ENCODE measurements around the gene GABBR1.

The GABBR1 gene

DNA sequence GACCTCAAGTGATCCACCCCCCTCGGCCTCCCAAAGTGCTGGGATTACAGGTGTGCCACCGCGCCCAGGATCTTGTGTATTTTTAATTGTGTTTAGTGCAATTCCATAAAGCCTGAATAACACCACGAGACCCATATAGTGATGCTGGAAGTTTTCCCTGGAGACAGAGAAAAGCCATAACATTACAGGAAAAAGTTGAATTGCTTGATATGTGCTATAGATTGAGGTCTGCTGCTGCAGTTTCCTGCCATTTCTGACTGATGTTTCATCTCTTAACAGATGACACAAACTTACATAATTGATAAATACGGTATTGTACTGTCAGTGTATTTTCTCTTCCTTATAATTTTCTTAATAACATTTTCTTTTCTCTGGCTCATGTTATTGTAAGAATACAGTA is 66.1 kb downstream of the GABBR1 start:
- DNase-seq (ENCODE audit: low spot score): no peak

GRCh38 chr6:29564875-29565274 is 68.1 kb downstream of the GABBR1 start:
- no peak for DNase-seq (ENCODE audit: low spot score)

- no peak for DNase-seq (ENCODE audit: low spot score)
Observed at GRCh38 chr6:29563435-29563965, 69.5 kb downstream of the GABBR1 start.

GRCh38 chr6:29561606-29562181 is 71.3 kb downstream of the GABBR1 start:
- no peak for DNase-seq (ENCODE audit: low spot score)

- no peak for DNase-seq (ENCODE audit: low spot score)
Observed at GRCh38 chr6:29561091-29561490, 71.9 kb downstream of the GABBR1 start.

DNA sequence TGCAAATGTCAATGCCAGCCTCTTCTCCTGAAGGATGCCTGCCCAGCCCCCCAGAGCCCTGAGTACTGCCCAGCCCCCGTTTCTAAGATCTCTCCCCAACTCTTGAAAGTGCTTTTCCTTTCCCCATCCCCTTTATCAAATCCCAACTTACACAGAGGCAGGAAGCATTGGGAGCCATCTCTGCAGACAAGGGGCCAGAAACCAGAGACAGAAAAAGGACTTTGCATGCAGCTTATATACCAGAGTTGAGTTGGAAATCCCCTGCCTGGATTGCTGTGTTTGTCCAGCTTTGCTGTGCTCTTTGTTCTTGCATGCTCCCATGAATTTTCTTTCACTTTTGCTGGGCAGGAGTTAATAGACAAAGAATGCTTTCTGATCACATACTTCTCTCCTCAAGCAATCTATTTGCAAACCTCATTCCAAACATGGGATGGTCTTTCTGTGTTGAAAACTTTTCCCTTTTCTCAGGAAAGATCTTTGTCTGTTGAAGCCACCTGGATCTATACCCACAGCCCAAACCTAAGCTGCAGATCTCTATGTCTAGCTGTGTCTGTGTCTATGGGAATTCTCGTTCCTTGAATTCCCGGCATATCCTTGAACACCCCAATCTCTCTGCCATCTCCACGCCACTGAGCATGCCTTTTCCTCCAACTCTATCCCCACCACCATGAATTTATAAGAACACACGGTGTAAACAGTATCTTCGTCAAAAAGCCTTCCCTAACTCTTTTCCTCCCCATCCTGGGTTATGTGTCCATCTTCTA is 73.3 kb downstream of the GABBR1 start, which contains the start of gene UBD:
Gene UBD, minus strand, starts transcription at position 209 of the 764 bp plus-strand sequence. Its CDS starts 31 bp downstream, at position 178.
- no peak for DNase-seq (ENCODE audit: low spot score)

DNA sequence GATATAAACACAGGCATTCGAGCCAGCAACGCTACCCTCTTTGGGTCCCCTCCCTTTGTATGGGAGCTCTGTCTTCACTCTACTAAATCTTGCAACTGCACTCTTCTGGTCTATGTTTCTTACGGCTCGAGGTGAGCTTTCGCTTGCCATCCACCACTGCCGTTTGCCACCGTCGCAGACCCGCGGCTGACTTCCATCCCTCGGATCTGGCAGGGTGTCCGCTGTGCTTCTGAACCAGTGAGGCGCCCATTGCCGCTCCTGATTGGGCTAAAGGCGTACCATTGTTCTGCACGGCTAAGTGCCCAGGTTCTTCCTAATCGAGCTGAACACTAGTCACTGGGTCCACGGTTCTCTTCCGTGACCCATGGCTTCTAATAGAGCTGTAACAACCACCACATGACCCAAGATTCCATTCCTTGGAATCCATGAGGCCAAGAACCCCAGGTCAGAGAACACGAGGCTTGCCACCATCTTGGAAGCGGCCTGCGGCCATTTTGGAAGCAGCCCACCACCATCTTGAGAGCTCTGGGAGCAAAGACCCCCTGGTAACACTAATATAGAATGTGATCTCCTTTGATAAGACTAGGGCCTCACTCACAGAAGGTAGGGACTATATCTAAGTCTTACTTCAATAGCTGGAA is 74.4 kb downstream of the GABBR1 start:
- DNase-seq (ENCODE audit: low spot score): no peak

DNA sequence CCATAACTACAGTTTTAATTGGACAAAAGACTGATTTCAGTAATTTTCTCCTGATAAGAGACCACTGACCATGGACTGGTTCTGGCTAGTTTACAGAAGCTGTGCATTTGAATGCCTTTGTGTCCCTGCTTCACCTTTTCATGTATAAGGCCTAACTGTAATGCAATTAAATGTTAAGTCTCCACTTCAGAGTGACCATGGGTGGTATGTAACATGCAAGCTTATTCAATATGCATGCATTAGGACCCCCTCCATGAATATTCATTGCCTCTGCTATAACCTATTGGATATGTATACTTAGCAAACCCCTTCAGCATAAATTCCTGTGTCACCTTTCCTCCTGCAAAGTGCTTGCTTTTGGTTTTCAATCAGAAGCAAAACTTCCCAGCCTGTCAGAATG is 75.7 kb downstream of the GABBR1 start:
- no peak for DNase-seq (ENCODE audit: low spot score)

DNA sequence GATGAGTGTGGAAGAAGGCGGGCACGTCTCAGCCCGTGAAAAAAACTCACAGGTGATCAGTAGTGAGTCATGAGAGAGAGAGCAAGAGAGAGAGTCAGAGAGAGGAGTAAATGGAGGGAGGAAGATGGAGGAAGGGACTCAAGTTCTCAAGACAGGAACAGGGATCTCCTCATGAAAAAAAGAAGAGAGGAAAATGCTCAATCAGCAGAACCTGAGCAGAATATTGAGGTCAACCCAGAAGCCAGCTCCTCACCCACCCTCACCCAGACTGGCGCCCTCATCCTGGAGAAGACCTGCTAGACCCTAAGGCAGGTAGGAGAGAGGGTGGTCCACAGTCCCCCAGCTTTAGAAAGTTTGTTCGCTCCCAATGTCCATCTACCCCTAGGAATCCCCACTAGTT is 78.2 kb downstream of the GABBR1 start:
- DNase-seq (ENCODE audit: low spot score): no peak

DNA sequence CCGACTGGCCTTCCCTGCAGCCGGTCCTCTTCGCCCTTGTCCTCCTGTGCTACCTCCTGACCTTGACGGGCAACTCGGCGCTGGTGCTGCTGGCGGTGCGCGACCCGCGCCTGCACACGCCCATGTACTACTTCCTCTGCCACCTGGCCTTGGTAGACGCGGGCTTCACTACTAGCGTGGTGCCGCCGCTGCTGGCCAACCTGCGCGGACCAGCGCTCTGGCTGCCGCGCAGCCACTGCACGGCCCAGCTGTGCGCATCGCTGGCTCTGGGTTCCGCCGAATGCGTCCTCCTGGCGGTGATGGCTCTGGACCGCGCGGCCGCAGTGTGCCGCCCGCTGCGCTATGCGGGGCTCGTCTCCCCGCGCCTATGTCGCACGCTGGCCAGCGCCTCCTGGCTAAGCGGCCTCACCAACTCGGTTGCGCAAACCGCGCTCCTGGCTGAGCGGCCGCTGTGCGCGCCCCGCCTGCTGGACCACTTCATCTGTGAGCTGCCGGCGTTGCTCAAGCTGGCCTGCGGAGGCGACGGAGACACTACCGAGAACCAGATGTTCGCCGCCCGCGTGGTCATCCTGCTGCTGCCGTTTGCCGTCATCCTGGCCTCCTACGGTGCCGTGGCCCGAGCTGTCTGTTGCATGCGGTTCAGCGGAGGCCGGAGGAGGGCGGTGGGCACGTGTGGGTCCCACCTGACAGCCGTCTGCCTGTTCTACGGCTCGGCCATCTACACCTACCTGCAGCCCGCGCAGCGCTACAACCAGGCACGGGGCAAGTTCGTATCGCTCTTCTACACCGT is 79.5 kb downstream of the GABBR1 start:
- DNase-seq (ENCODE audit: low spot score): peak; percentile 76

DNA sequence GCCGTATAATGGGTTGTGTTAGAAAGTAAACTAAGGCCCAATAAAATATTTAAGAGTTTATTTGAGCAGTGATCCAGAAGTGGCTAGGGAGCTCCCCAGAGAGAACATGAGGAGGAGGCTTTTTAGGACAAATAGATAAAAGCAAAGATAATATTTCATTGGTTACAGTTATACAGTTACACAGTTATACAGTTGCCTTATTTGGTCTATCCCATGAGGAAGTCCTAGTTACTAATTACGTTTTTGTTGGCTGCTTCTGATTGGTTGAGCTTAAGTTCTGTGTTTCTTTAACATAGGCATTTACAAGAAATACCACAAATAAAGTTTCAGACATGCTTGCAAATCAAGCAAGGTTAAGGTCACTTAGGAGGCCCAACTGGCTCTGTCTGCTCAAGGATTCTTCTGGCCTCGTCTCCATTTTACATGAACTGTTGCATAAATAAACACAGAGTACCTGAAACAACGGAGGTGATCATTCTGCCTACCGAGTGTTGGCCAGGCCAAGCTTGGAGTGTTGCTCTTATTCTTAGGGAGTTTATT is 80.4 kb downstream of the GABBR1 start:
- DNase-seq (ENCODE audit: low spot score): peak; percentile 42

DNA sequence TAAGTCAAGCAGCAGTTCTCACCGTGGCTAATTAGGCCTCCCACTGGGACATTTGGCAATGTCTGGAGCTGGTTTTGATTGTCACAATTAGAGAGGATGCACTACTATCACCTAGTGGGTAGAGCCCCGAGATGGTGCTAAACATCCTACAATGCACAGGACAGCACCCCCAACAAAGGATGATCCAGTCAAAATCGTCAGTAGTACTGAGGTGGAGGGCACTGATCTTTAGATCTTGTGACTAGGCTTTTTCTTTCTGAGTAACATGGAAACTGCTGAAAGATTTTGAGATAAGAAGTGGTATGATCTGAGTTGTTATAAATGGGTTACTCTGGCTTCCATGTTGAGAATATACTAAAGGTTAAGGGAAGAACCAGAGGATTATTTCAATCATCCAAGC is 85.4 kb downstream of the GABBR1 start:
- no peak for DNase-seq (ENCODE audit: low spot score)

GRCh38 chr6:29537714-29538403 is 95.1 kb downstream of the GABBR1 start:
- DNase-seq (ENCODE audit: low spot score): peak; percentile 24

DNA sequence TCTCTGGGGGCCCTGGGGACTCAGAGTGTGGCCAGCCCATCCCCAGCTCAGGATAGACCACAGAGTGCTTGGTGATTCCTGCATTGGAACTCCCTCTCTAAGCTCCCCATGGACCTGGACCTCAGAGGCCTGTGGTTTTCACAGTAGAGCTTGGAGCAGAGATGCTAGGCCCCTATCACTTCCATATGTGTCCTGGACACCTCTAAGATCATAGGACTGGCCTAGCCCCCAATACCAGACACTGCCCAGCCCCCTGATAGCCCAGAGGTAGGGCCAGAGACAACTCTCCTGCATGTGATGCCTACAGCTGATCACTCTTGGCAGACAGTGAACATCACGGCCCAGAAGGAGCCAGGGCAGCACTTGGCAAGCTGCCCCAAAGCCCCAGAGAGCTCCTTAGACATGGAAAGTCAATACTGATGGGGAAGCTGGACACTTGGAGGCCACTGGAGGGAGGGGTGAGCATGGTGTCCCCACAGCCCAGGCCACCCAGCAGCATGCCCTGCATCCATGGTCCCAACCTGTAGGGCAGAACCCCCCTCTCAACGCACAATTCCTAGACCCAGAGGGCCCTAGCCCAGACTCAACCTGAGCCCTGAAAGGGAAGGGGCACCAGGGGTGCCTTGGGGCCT is 100.5 kb downstream of the GABBR1 start:
- no peak for DNase-seq (ENCODE audit: low spot score)

DNA sequence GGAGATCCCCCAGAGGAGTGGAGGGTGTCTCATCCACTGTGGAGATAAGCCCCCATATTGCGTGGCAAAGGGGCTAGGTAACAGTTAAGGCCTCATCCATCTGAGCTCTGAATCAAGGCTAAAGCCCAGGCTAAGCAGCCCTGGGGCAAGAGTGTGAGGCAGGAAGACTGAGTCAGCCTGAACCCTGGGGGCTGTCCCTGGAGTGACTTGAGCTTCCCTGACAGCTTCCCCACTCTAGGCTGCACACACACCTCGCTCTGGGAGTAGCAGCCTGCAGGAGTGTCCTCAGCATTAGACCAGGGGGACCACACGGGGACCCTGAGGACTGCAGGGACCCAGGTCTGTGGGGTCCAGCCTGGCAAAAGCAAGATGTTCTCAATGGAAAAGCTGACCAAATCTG is 101.3 kb downstream of the GABBR1 start:
- DNase-seq (ENCODE audit: low spot score): no peak

- DNase-seq (ENCODE audit: low spot score): no peak
Observed at GRCh38 chr6:29530671-29531310, 102.2 kb downstream of the GABBR1 start.

- no peak for DNase-seq (ENCODE audit: low spot score)
Observed at GRCh38 chr6:29529956-29530355, 103.0 kb downstream of the GABBR1 start.

- no peak for DNase-seq (ENCODE audit: low spot score)
Observed at GRCh38 chr6:29528988-29529560, 103.9 kb downstream of the GABBR1 start.

DNA sequence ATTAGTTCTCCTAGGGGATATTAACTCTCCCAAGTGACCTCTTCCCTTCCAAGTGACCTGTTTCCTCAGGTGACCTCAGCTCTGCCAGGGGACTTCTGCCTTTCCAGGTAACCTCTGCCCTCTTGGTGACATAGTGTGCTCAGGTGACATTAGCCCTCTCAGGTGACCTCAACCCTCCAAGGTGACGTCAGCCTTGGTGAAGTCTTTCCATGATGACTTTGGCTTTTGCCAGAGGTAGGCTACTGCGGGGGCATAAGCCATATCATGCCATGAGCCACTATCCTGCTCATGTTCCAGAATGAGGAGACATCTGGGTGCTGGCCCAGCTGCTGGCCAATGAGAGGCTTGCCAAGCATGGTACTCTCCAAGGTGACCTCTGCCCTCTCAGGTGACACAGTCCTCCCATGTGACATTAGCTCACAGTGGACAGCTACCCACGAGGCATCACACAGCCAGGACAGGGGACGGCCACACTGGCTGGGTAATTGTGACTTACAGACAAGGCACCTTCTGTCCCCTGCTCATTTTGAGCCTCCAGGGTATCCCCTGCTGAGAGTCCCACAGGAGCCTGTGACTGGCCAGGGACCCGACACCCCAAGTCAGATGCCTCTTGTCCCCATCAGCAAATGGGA is 104.6 kb downstream of the GABBR1 start:
- no peak for DNase-seq (ENCODE audit: low spot score)

Data from iPS-NIHi11 (cell line).